HAP-1 (cell line): Measurements from ENCODE around the gene KRT79.
"Not testable (repeated sequence)": the region's sequence is repeated elsewhere in the genome, so short reads cannot be mapped to it uniquely, and the experiment has no call there.

ENCODE experiments used
- DNase-seq, 2 experiments: peaks; one replicate each; pipeline ENCODE4 v3.0.0-alpha.2; 2016 to 2020; ENCODE audit warnings: low spot score in 2 of 2
- H3K27me3 ChIP-seq: fragments of 250-450 bp; sonication (Bioruptor Pico); 2 replicates; pipeline ENCODE4 v1.5.1; 2020; ENCODE audit warnings: low read depth, mild to moderate bottlenecking, moderate library complexity
- H3K36me3 ChIP-seq: fragments of 250-450 bp; sonication (Bioruptor Pico); replicated peaks from 2 replicates; pipeline ENCODE4 v1.5.1; 2020; ENCODE audit warnings: mild to moderate bottlenecking
- H3K4me1 ChIP-seq: fragments of 250-450 bp; sonication (Bioruptor Pico); 2 replicates; pipeline ENCODE4 v1.5.1; 2020; ENCODE audit warnings: mild to moderate bottlenecking
- H3K4me3 ChIP-seq: fragments of 250-450 bp; sonication (Bioruptor Pico); 2 replicates; pipeline ENCODE4 v1.5.1; 2020; ENCODE audit warnings: mild to moderate bottlenecking, moderate library complexity
- H3K9me3 ChIP-seq: fragments of 250-450 bp; sonication (Bioruptor Pico); 2 replicates; pipeline ENCODE4 v1.5.1; 2020; ENCODE audit warnings: mild to moderate bottlenecking, moderate library complexity
- in situ Hi-C: fragments of 300-500 bp; cut with MboI; formaldehyde crosslinking; loops from 3 replicates; pipeline ENCODE4 v1.14.3; 2020; ENCODE audit warnings: low sequenced_read_pairs, inconsistent platforms, mixed read lengths

KRT79 gene

DNA sequence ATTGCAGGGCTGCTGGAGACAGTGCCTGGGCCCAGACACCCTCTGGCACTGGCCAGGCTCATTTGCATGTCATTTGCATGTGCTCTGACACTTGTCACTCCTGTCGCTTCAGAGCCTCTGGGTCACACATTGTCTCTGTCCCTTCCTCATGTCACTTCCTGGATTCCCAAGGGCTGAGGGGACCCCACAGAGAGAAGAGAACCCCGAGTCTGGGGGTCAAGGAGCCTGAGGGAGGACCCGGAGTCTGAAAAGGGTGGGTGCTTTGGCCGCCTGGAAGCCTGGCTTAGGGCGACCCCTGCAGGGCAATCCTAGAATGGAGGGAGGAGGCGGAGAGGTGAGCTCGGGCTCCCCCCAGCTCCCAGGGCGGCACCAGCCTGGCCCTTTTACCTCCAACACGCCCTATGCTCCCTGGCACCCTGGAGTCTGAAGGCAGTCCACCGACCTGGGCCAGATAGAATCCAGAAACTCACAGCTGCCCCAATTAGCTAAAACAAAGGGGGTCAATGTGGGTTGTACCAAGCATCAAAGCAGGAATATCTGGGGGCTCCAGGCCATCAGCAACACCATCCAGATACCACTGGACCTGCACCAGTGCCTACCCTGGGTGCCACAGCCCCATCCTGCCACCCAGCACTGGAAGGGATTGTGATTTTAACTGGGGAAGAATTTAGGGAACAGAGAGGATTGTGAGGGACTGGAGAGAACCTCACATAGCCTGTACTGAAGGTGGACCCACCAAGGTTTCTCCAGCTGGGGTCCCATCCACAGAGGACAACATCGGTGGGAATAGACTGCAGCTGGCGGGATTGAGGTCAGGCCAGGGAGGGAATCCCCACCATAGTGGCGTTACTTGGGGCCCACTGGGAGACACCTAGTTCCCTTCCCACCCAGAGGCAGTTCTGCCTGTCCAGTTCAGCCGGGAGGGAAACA lies 36.5 kb upstream of the KRT79 start:
- DNase-seq: peak; percentile 36 to 88
- peaks cover 14% of the 10 kb centered on the region for H3K4me1 ChIP-seq

DNA sequence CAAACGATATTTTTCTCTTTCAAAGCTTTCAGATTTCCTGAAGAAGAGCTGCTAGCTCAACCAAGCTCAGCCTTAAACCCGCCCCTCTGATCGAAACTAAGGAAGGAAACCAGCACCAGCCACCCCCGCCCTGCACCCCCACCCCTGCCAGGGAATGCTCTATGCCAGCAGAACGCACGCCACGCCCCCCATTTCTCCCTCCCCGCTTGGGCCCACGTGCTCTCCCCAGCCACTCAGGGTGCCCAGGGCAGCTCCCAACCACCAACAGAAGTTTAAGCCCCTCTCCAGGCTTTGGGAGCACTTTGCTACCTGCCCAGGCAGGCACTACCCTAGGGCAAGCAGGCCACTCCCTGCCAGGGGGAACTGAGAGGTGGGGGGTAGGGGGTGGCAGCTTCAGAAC lies 33.5 kb upstream of the KRT79 start:
- in situ Hi-C loops: loop anchor here (5.0 kb wide), 1 partner anchor 285 kb away; no protein-coding TSS in a partner anchor
- no peak for DNase-seq
- no peaks in the 10 kb centered on the region for H3K27me3 ChIP-seq

More for the DNA sequence above, 36.5 kb upstream of the KRT79 start:
- Histone ChIP-seq H3K27me3 (no peaks in the 10 kb centered on the region), H3K36me3 (no peaks in the 10 kb centered on the region), H3K9me3 (no peaks in the 10 kb centered on the region), H3K4me3 (no peak overlapping the region)
- in situ Hi-C loops: loop anchor here (10.0 kb wide), 1 partner anchor 506 kb away; the partner anchor contains the start of gene KRT85

DNA sequence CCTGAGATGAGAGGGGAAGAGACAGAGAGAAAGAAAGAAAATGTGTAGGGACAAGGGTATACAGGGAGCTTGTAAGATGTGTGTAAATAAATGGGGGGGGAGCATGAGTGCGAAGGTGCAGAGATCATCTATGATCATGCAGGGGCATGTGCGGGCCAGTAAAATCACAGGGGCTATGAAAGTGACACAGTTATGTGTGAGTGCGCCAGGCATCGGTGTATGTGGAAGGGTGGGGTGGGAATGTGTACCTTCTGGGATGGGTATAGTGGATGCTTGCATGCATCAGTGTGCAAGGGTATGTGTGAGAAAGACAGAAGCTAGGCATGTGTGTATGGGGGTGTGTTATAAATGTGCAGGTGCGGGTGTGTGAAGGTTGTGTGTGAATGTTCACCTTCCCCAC lies 33.0 kb upstream of the KRT79 start:
- H3K27me3 ChIP-seq: no peaks in the 10 kb centered on the region
- H3K9me3 ChIP-seq: no peaks in the 10 kb centered on the region
- no peak for DNase-seq
- in situ Hi-C loops: loop anchor here (5.0 kb wide), 1 partner anchor 285 kb away; no protein-coding TSS in a partner anchor
- H3K4me3 ChIP-seq: no peak overlapping the region
- H3K4me1 ChIP-seq: no peaks in the 10 kb centered on the region
- no peaks in the 10 kb centered on the region for H3K36me3 ChIP-seq

More for the DNA sequence above, 33.5 kb upstream of the KRT79 start:
- H3K9me3 ChIP-seq: no peaks in the 10 kb centered on the region
- no peaks in the 10 kb centered on the region for H3K36me3 ChIP-seq
- no peak overlapping the region for H3K4me3 ChIP-seq
- H3K4me1 ChIP-seq: no peaks in the 10 kb centered on the region

DNA sequence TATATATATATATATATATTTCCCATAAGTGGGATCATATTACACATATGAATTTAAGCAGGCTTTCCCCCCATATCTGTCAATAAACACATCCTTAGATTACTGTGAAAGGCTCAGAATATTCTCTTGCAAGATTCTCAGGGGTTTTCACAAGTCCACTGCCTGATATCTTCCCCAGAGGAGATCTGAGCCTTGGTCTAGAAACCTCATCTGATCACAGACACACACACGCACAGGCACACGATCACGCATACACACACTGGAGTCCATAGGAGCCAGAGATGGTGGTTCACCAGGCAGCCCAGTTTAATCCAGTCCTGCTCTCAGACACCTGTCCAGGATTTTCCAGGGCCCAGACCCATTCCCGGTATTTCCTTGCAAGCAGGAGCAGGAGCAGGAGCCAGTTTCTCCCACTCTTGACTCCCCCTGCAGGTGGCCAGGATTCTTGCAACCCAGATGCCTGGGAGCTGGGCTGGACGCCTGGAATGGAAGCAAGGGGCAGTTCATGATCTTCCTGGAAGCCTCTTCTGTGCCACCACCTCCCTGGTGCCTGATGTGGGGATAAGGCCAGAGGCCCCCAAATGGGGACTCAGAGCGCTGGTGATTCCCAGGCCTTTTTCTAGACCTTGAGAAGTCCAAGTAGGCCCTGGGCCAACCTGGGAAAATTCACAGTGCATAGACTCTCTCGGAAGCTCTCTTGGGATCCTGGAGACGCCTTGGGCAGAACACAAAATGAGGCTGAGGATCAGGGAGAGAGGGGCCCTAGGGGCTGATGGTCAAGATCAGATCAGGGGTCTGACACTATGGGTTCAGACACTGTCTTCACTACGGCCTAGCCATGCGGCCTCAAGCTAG lies 31.2 kb upstream of the KRT79 start:
- Histone ChIP-seq H3K4me1 (no peaks in the 10 kb centered on the region), H3K36me3 (no peaks in the 10 kb centered on the region), H3K27me3 (no peaks in the 10 kb centered on the region), H3K9me3 (no peaks in the 10 kb centered on the region), H3K4me3 (no peak overlapping the region)
- in situ Hi-C loops: loop anchor here (5.0 kb wide), 1 partner anchor 283 kb away; no protein-coding TSS in a partner anchor
- peak; percentile 67 to 86 for DNase-seq

DNA sequence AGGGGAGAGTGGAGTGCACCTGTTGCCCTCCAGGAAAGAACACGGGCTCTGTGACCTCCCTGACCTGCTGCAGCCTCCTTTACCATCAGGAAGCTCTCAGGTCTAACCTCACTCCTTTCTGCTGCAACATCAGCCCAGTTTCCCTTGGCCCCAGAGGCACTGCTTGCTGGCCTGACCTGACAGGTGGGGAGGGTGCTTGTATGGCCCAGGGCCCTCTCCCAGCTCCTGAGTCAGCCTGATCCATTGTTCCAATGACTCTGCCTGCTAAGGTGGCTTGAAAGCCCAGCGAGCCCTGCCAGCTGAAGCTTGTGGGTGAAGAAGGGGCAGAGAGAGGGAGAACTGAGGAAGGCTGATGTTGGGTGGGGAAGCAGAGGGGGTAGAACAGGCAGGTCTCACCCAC lies 27.9 kb upstream of the KRT79 start:
- in situ Hi-C loops: no loop called here
- Histone ChIP-seq H3K27me3 (0 out of 2 replicates have a peak, but pooled peaks cover 2% of the 10 kb centered on the region), H3K36me3 (no peaks in the 10 kb centered on the region), H3K4me3 (no peak overlapping the region), H3K9me3 (no peaks in the 10 kb centered on the region), H3K4me1 (no peaks in the 10 kb centered on the region)
- DNase-seq: no peak

DNA sequence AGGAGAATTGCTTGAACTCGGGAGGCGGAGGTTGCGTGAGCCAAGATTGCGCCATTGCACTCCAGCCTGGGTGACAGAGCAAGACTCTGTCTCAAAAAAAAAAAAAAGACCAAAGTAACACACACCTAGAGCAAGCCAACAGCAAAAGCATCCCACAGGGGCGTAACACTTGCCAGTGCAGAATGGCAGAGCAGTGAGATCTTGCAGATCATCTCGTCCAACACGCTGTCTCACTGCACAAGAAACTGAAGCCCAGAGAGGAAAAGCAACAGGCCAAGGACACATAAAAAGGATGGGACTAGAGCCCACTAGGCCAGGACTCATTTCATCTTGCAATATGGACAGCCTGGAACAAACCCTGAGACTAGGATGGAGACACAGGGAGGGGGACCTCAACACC lies 27.4 kb upstream of the KRT79 start:
- Histone ChIP-seq H3K9me3 (no peaks in the 10 kb centered on the region), H3K27me3 (0 out of 2 replicates have a peak, but pooled peaks cover 2% of the 10 kb centered on the region), H3K36me3 (no peaks in the 10 kb centered on the region), H3K4me3 (no peak overlapping the region), H3K4me1 (no peaks in the 10 kb centered on the region)
- no peak for DNase-seq
- in situ Hi-C loops: no loop called here

DNA sequence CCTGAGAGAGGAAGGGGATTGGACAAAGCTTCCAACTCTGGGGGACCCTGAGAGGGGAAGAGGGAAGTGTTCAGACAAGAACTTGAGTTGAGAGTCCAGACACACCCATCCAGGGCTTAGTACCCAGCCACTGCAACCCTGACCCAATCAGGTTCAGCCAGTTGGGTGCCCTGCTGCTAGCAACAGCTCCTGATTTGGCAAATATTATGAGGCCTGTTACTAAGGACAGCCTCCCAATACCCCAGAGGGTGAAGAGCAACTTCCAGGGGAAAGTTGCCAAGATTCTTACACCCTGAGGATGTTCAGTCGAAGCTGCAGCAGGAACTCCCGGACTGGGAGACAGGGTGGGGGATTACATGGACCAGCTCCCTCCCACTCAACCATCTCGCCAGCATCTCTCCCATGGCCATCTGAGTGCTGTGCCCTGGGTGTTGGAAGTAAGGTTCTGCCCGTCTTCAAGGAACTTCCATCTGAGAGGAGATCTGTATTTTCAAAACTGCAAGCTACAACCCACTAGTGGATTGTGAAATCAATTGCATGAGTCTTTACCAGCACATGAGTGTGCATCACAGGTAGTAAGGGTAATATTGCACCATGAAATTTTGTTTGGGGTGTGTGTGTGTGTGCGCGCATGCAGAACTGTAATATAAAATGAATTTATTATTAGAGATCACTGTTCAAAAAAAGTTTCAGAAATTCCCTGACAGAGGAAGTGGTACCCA lies 26.2 kb upstream of the KRT79 start:
- in situ Hi-C loops: no loop called here
- no peak overlapping the region for H3K4me3 ChIP-seq
- H3K27me3 ChIP-seq: 0 out of 2 replicates have a peak, but pooled peaks cover 2% of the 10 kb centered on the region
- H3K4me1 ChIP-seq: no peaks in the 10 kb centered on the region
- DNase-seq: no peak
- no peaks in the 10 kb centered on the region for H3K36me3 ChIP-seq
- no peaks in the 10 kb centered on the region for H3K9me3 ChIP-seq

DNA sequence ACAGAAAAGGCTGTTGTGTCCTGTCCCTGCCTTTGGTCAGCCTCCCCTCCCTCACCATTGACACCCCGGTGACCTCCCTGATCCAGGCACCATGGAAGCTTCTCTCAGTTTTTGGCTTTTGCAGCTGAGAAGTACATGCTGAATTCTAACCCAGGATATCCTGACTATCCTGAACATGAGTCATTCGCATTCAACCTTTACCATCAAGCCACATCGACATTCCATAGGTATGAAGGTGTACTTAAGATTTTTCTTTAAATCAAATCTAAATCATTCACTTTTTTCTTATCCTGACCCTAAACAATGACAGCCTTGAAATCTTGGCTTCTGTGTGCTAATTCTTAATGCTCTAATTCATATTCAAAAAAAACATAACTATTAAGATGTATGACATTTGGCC lies 23.4 kb upstream of the KRT79 start:
- DNase-seq: no peak
- H3K36me3 ChIP-seq: no peaks in the 10 kb centered on the region
- in situ Hi-C loops: no loop called here
- no peaks in the 10 kb centered on the region for H3K4me1 ChIP-seq
- no peak overlapping the region for H3K4me3 ChIP-seq
- no peaks in the 10 kb centered on the region for H3K9me3 ChIP-seq
- 0 out of 2 replicates have a peak, but pooled peaks cover 2% of the 10 kb centered on the region for H3K27me3 ChIP-seq

DNA sequence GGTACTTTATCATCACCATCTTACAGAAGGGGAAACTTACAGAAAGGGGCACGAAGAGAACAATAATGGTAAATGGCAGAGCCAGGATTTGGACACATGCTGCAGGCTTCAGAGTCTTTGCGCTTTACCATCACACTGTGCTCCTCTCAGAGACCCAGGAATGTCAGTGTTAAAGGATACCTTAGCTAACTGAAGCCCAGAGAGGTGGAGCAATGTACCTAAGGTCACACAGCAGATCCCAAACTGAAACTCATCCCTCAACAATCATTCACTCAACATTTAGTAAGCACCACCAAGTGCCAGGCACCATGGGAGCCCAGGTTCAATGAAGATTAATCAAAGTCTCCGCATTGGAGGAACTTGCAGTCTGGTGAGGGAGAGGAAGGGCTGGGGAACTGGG lies 22.7 kb upstream of the KRT79 start:
- no peaks in the 10 kb centered on the region for H3K4me1 ChIP-seq
- H3K27me3 ChIP-seq: 0 out of 2 replicates have a peak, but pooled peaks cover 2% of the 10 kb centered on the region
- no peaks in the 10 kb centered on the region for H3K9me3 ChIP-seq
- DNase-seq: no peak
- no peaks in the 10 kb centered on the region for H3K36me3 ChIP-seq
- no peak overlapping the region for H3K4me3 ChIP-seq
- in situ Hi-C loops: no loop called here

DNA sequence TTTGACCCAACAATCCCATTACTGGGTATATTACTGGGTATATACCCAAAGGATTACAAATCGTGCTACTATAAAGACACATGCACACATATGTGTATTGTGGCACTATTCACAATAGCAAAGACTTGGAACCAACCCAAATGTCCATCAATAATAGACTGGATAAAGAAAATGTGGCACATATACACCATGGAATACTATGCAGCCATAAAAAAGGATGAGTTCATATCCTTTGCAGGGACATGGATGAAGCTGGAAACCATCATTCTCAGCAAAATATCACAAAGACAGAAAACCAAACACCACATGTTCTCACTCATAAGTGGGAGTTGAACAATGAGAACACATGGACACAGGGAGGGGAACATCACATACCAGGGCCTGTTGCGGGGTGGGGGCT lies 22.0 kb upstream of the KRT79 start:
- H3K27me3 ChIP-seq, in situ Hi-C loops, DNase-seq, H3K4me1 ChIP-seq, H3K36me3 ChIP-seq, H3K4me3 ChIP-seq, H3K9me3 ChIP-seq: not testable (repeated sequence)

DNA sequence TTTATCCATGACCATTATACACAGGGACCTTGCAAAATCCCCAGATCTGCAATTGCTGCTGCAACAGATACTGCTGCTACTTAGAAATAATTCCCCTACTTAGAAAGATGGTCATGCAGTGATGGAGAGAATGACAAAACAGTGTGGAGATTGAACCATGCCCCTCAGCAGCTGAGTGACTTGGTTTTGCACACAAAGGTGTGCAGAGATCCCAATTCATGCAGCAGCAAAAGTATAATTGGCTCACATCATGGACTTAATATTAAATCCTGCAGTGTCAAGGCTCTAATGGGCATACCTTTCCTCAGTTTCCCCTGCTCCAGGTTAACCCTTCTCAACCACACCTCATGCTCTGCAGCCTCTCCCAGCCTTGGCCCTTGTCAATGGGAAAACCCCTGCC lies 17.7 kb upstream of the KRT79 start:
- Histone ChIP-seq H3K36me3 (no peaks in the 10 kb centered on the region), H3K4me3 (no peak overlapping the region), H3K9me3 (no peaks in the 10 kb centered on the region), H3K4me1 (no peaks in the 10 kb centered on the region), H3K27me3 (no peaks in the 10 kb centered on the region)
- no peak for DNase-seq
- in situ Hi-C loops: no loop called here

DNA sequence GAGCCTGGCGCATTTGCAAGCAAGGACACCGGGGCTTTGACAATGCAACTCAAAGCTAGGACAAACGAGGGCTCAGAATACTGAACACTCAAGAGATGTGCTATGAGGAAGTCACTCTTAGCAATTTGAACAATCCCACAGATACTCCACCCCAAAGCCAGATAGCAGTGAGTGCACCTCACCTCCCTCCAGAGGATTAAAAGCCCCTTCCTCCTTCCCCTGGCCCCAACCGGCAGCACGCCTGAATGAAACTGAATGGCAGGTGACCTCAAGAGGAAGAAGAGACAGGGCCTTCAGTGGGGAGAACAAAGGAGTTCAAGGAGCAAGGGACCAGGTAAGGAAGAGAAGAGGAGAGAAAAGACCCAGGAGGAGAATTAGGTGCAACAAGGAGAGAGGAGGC lies 16.6 kb upstream of the KRT79 start:
- no peak for DNase-seq
- Histone ChIP-seq H3K9me3 (no peaks in the 10 kb centered on the region), H3K4me1 (no peaks in the 10 kb centered on the region), H3K36me3 (no peaks in the 10 kb centered on the region), H3K4me3 (no peak overlapping the region), H3K27me3 (0 out of 2 replicates have a peak, but pooled peaks cover 2% of the 10 kb centered on the region)
- in situ Hi-C loops: no loop called here

DNA sequence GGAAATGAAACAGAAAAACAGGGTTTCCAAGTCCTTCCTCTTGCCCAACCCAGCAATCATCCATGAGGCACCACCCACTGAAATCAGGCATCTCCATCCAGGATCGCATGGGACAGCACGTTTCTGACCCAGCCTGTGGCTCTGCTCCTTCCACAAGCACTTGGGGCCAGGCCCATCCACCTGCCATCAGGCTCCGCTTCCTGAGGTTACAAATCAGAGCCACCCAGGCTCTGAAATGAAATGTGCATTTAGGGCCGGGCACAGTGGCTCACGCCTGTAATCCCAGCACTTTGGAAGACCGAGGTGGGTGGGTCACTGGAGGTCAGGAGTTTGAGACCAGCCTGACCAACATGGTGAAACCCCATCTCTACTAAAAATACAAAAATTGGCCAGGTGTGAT lies 15.4 kb upstream of the KRT79 start:
- in situ Hi-C loops: no loop called here
- Histone ChIP-seq H3K4me1 (no peaks in the 10 kb centered on the region), H3K4me3 (no peak overlapping the region), H3K36me3 (no peaks in the 10 kb centered on the region), H3K9me3 (no peaks in the 10 kb centered on the region), H3K27me3 (0 out of 2 replicates have a peak, but pooled peaks cover 2% of the 10 kb centered on the region)
- DNase-seq: no peak
